ENCODE measurements around the gene VARS1.

DNA sequence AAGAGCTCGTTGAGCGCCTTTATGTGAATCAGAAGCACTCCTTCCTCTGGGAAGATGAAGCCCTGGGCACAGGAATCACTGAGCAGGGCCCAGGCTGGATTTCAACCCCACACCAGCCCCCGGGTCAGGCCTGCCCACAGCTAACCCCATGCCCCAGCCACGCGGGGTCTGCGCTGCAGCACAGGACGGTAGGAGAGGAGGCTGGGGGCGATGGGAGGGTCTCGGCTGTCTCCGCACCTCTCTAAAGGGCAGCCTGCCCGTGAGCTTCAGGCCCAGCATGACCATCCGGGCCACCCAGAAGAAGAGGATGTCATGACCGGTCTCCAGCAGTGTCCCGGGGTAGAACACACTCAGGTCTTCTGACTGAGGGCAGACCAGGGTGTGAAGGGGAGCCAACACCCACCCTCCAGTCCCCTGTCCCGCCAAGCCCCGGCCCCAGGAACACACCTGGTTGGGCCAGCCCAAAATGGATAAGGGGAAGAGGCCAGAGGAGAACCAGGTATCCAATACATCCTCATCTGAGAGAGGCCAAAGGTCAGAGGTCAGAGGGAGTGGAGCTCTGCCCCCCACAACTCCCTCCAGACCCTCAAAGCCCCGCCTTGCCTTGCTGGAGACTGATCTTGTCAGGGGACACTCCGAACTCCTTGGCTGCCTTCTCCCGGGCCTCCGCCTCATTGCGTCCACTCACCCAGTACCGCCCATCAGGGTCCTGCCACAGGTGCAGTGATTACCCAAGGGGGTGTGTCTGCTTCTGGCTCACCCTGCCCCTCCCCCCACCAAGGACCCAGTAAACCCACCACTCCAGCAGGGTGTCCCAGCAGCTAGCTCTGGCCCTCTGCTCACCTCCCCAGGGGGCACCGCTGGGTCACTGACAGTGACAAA lies 14.1 kb downstream of the VARS1 start:
- TF ChIP-seq, protein P1, sequence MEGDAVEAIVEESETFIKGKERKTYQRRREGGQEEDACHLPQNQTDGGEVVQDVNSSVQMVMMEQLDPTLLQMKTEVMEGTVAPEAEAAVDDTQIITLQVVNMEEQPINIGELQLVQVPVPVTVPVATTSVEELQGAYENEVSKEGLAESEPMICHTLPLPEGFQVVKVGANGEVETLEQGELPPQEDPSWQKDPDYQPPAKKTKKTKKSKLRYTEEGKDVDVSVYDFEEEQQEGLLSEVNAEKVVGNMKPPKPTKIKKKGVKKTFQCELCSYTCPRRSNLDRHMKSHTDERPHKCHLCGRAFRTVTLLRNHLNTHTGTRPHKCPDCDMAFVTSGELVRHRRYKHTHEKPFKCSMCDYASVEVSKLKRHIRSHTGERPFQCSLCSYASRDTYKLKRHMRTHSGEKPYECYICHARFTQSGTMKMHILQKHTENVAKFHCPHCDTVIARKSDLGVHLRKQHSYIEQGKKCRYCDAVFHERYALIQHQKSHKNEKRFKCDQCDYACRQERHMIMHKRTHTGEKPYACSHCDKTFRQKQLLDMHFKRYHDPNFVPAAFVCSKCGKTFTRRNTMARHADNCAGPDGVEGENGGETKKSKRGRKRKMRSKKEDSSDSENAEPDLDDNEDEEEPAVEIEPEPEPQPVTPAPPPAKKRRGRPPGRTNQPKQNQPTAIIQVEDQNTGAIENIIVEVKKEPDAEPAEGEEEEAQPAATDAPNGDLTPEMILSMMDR (IDR thresholded peaks at IDR 0.05 in 8 of 11, conservative IDR thresholded peaks at IDR 0.05 in 3 of 11): no peak
- TF ChIP-seq POLR2A (IDR thresholded peaks at IDR 0.05) (no peak), POLR2AphosphoS5 (IDR thresholded peaks at IDR 0.05) (no peak)
